OCI-LY1 (cell line): Measurements from ENCODE around the gene GAPVD1.
A peak's percentile ranks its signal among the peaks of the same experiment; 100 is the strongest.

Experiments
- H2AFZ ChIP-seq: fragments of 200-600 bp; sonication (generic), shearing (Covaris generic); 2 replicates; pipeline ENCODE4 v1.6.0; 2014; ENCODE audit warnings: antibody characterized with exemption, mild to moderate bottlenecking, low read length
- H3F3A ChIP-seq: fragments of 200-600 bp; sonication (generic), shearing (Covaris generic); 2 replicates; pipeline ENCODE4 v1.6.0; 2014; ENCODE audit warnings: mild to moderate bottlenecking, antibody characterized with exemption, low read length, moderate library complexity; ENCODE audit not compliant: insufficient read depth
- H3K27ac ChIP-seq: fragments of 200-600 bp; sonication (generic); 2 replicates; pipeline ENCODE4 v1.5.1; 2014; ENCODE audit warnings: low read length, mixed run types, mild to moderate bottlenecking, low read depth; ENCODE audit not compliant: poor library complexity, severe bottlenecking
- H3K27me3 ChIP-seq: fragments of 200-600 bp; sonication (generic); 2 replicates; pipeline ENCODE4 v1.6.0; 2014; ENCODE audit warnings: antibody characterized with exemption, mild to moderate bottlenecking, low read length, moderate library complexity; ENCODE audit not compliant: insufficient read depth
- H3K36me3 ChIP-seq: fragments of 200-600 bp; sonication (generic); 2 replicates; pipeline ENCODE4 v1.6.1; 2014; ENCODE audit warnings: mild to moderate bottlenecking, antibody characterized with exemption, low read length, moderate library complexity, mixed read lengths; ENCODE audit not compliant: insufficient read depth
- H3K4me1 ChIP-seq: fragments of 200-600 bp; sonication (generic); 2 replicates; pipeline ENCODE4 v1.5.1; 2014; ENCODE audit warnings: mild to moderate bottlenecking, low read length, moderate library complexity; ENCODE audit not compliant: insufficient read depth, severe bottlenecking
- H3K4me2 ChIP-seq: fragments of 200-600 bp; sonication (generic), shearing (Covaris generic); 2 replicates; pipeline ENCODE4 v1.6.1; 2014; ENCODE audit warnings: low read length
- H3K4me3 ChIP-seq: fragments of 200-600 bp; sonication (generic); 2 replicates; pipeline ENCODE4 v1.5.1; 2014; ENCODE audit warnings: low read length, low read depth, mild to moderate bottlenecking, mixed read lengths; ENCODE audit not compliant: poor library complexity, severe bottlenecking
- H3K79me2 ChIP-seq: fragments of 200-600 bp; shearing (Covaris generic); 2 replicates; pipeline ENCODE4 v1.6.1; 2016; ENCODE audit warnings: mixed run types, low read length, mixed read lengths; ENCODE audit not compliant: insufficient read depth
- H3K9ac ChIP-seq: fragments of 200-600 bp; sonication (generic), shearing (Covaris generic); 2 replicates; pipeline ENCODE4 v1.6.1; 2014; ENCODE audit warnings: mild to moderate bottlenecking, low read length, mixed read lengths
- H3K9me2 ChIP-seq: fragments of 200-600 bp; sonication (generic), shearing (Covaris generic); 2 replicates; pipeline ENCODE4 v1.6.1; 2014; ENCODE audit warnings: low read depth, mild to moderate bottlenecking, low read length, mixed read lengths
- H3K9me3 ChIP-seq: fragments of 200-600 bp; shearing (Covaris generic); 2 replicates; pipeline ENCODE4 v1.6.1; 2014; ENCODE audit warnings: low read length, mixed read lengths
- H4K20me1 ChIP-seq: fragments of 200-600 bp; sonication (generic), shearing (Covaris generic); 2 replicates; pipeline ENCODE4 v1.6.0; 2016; ENCODE audit warnings: mild to moderate bottlenecking, low read length; ENCODE audit not compliant: insufficient read depth
- CTCF ChIP-seq: fragments of 200-600 bp; sonication (generic), shearing (Covaris generic); IDR thresholded peaks from 2 replicates; pipeline ENCODE4 v1.5.1; 2017; ENCODE audit warnings: mild to moderate bottlenecking, antibody characterized with exemption, low read length, moderate library complexity, mixed read lengths
- EZH2 ChIP-seq: fragments of 200-600 bp; sonication (generic), shearing (Covaris generic); IDR thresholded peaks from 2 replicates; pipeline ENCODE4 v1.8.0; 2017; ENCODE audit warnings: borderline replicate concordance, mixed run types, mild to moderate bottlenecking, antibody characterized with exemption, low read length, moderate library complexity, mixed read lengths

GAPVD1 gene

GRCh38 chr9:125370786-125371185 is 109.2 kb downstream of the GAPVD1 start:
- H3K36me3 ChIP-seq: no peaks in the 10 kb centered on the region; the same call in 1 of the 2 replicates
- no peak overlapping the region for H3K4me2 ChIP-seq
- H4K20me1 ChIP-seq: no peaks in the 10 kb centered on the region
- H2AFZ ChIP-seq: no peak overlapping the region
- no peak overlapping the region for H3K9ac ChIP-seq
- H3K9me3 ChIP-seq: no peaks in the 10 kb centered on the region
- no peaks in the 10 kb centered on the region; the same call in 1 of the 2 replicates for H3K27me3 ChIP-seq
- no peaks in the 10 kb centered on the region for H3K9me2 ChIP-seq
- H3K4me3 ChIP-seq: no peak overlapping the region
- H3K27ac ChIP-seq: no peak overlapping the region
- H3K4me1 ChIP-seq: peaks cover 4% of the 10 kb centered on the region
- TF ChIP-seq CTCF: no peak
- no peak for TF ChIP-seq EZH2
- H3F3A ChIP-seq: no peaks in the 10 kb centered on the region
- H3K79me2 ChIP-seq: no peaks in the 10 kb centered on the region

GRCh38 chr9:125372441-125373226 is 111.0 kb downstream of the GAPVD1 start:
- no peak overlapping the region for H3K9ac ChIP-seq
- H3K27me3 ChIP-seq: no peaks in the 10 kb centered on the region; the same call in 1 of the 2 replicates

GRCh38 chr9:125374443-125375309 is 113.0 kb downstream of the GAPVD1 start:
- Histone ChIP-seq H3F3A (no peaks in the 10 kb centered on the region), H3K9me2 (no peaks in the 10 kb centered on the region), H3K27me3 (no peaks in the 10 kb centered on the region; the same call in 1 of the 2 replicates), H3K9ac (no peak overlapping the region), H3K36me3 (no peaks in the 10 kb centered on the region), H3K9me3 (no peaks in the 10 kb centered on the region), H3K79me2 (no peaks in the 10 kb centered on the region), H3K4me3 (no peak overlapping the region), H3K4me1 (peaks cover 4% of the 10 kb centered on the region), H4K20me1 (no peaks in the 10 kb centered on the region), H3K27ac (no peak overlapping the region), H2AFZ (no peak overlapping the region), H3K4me2 (peak overlapping the region; percentile 33)
- TF ChIP-seq EZH2 (no peak), CTCF (peak; percentile 84)

More at GRCh38 chr9:125372441-125373226, 111.0 kb downstream of the GAPVD1 start:
- Histone ChIP-seq H4K20me1 (no peaks in the 10 kb centered on the region), H3K4me2 (no peak overlapping the region), H3K79me2 (no peaks in the 10 kb centered on the region), H3K27ac (no peak overlapping the region), H3K36me3 (no peaks in the 10 kb centered on the region), H3K4me3 (no peak overlapping the region), H2AFZ (no peak overlapping the region), H3F3A (no peaks in the 10 kb centered on the region), H3K9me2 (no peaks in the 10 kb centered on the region), H3K9me3 (no peaks in the 10 kb centered on the region), H3K4me1 (peaks cover 4% of the 10 kb centered on the region)
- no peak for TF ChIP-seq CTCF
- no peak for TF ChIP-seq EZH2
